ENCODE measurements around the gene GEMIN8.

GEMIN8 gene

GRCh38 chrX:13966071-13966792, 63.5 kb downstream of the GEMIN8 start:
- no peaks in the 10 kb centered on the region for H3K36me3 ChIP-seq (ENCODE audit: control insufficient read depth in 5 of 5, insufficient read depth in 5 of 5, low read length in 5 of 5)
- H3K9me3 ChIP-seq (ENCODE audit: control insufficient read depth in 5 of 5, low read length in 5 of 5) = peaks cover 0 to 2% (median 0%) of the 10 kb centered on the region in 5 donors
- no peak overlapping the region for H3K9ac ChIP-seq (ENCODE audit: low read length in 5 of 5)
- H3K4me3 ChIP-seq (ENCODE audit: low read depth in 1 of 5, low read length in 5 of 5) = no peak overlapping the region
- no peak overlapping the region for H3K27ac ChIP-seq (ENCODE audit: low read depth, low read length)
- peaks cover 0 to 4% (median 3%) of the 10 kb centered on the region in 5 donors for H3K27me3 ChIP-seq (ENCODE audit: control insufficient read depth in 5 of 5, insufficient read depth in 4 of 5, low read length in 5 of 5)
- H3K4me1 ChIP-seq (ENCODE audit: control insufficient read depth in 5 of 5, insufficient read depth in 5 of 5, low read length in 5 of 5) = peaks cover 0 to 4% (median 0%) of the 10 kb centered on the region in 5 donors

- Histone ChIP-seq H3K27me3 (ENCODE audit: control insufficient read depth in 5 of 5, insufficient read depth in 4 of 5, low read length in 5 of 5) (peaks cover 0 to 5% (median 3%) of the 10 kb centered on the region in 5 donors), H3K27ac (ENCODE audit: low read depth, low read length) (no peak overlapping the region), H3K4me3 (ENCODE audit: low read depth in 1 of 5, low read length in 5 of 5) (no peak overlapping the region)
Observed at GRCh38 chrX:13965531-13965930, 64.2 kb downstream of the GEMIN8 start.

DNA sequence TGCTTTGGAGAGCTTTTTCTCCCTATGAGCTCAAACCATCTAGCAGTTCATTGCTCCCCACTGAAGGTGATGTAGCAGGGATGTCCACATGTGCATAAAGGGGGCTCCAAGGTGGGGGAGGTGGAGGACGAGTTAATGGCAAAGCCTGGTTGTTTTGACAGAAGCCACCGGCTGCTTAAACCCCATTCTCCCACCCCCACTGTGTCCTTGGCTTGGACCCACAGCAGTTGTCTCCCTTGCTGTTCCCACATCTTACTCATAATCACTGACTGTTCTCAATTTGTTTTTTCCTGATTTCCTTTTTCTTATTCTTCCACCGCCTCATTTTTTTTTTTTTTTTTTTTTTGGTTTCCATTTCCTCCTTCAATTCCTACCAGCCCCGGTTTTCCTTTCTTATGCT, 72.7 kb downstream of the GEMIN8 start:
- no peak overlapping the region for H3K4me3 ChIP-seq (ENCODE audit: low read depth in 1 of 5, low read length in 5 of 5)
- peaks cover 4 to 19% (median 5%) of the 10 kb centered on the region in 5 donors for H3K27me3 ChIP-seq (ENCODE audit: control insufficient read depth in 5 of 5, insufficient read depth in 4 of 5, low read length in 5 of 5)
- no peak overlapping the region for H3K27ac ChIP-seq (ENCODE audit: low read depth, low read length)
- no peaks in the 10 kb centered on the region for H3K9me3 ChIP-seq (ENCODE audit: control insufficient read depth in 5 of 5, low read length in 5 of 5)
- peaks cover 0 to 4% (median 0%) of the 10 kb centered on the region in 5 donors for H3K4me1 ChIP-seq (ENCODE audit: control insufficient read depth in 5 of 5, insufficient read depth in 5 of 5, low read length in 5 of 5)
- no peak overlapping the region for H3K9ac ChIP-seq (ENCODE audit: low read length in 5 of 5)
- no peaks in the 10 kb centered on the region for H3K36me3 ChIP-seq (ENCODE audit: control insufficient read depth in 5 of 5, insufficient read depth in 5 of 5, low read length in 5 of 5)

More at GRCh38 chrX:13965531-13965930, 64.2 kb downstream of the GEMIN8 start:
- no peaks in the 10 kb centered on the region for H3K36me3 ChIP-seq (ENCODE audit: control insufficient read depth in 5 of 5, insufficient read depth in 5 of 5, low read length in 5 of 5)
- peaks cover 0 to 2% (median 0%) of the 10 kb centered on the region in 5 donors for H3K9me3 ChIP-seq (ENCODE audit: control insufficient read depth in 5 of 5, low read length in 5 of 5)
- no peak overlapping the region for H3K9ac ChIP-seq (ENCODE audit: low read length in 5 of 5)
- peaks cover 0 to 4% (median 0%) of the 10 kb centered on the region in 5 donors for H3K4me1 ChIP-seq (ENCODE audit: control insufficient read depth in 5 of 5, insufficient read depth in 5 of 5, low read length in 5 of 5)
